ENCODE measurements around the gene SMYD3.

DNA sequence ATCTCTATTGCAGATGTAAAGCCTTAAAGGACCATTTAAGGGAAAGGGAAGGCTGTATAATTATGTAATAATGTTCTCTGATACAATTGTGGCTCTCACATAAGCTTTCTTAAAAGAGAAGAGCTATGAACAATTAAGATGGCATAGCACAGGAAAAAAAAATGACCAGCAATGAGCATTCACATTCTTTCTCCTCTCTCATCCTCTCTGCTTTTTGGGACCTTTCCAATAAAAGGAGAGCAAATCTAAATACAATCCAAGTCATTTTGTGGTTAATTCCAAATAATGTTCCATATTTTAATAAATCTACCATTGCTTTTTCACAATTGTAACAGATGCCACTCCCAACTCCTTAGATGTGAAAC is 23.5 kb downstream of the SMYD3 start:
- TF ChIP-seq POLR2A (IDR thresholded peaks at IDR 0.05) (no peak), POLR2AphosphoS5 (IDR thresholded peaks at IDR 0.05; ENCODE audit: insufficient read depth in 1 of 2, low read depth in 1 of 2) (no peak)
- TF ChIP-seq, protein P1, sequence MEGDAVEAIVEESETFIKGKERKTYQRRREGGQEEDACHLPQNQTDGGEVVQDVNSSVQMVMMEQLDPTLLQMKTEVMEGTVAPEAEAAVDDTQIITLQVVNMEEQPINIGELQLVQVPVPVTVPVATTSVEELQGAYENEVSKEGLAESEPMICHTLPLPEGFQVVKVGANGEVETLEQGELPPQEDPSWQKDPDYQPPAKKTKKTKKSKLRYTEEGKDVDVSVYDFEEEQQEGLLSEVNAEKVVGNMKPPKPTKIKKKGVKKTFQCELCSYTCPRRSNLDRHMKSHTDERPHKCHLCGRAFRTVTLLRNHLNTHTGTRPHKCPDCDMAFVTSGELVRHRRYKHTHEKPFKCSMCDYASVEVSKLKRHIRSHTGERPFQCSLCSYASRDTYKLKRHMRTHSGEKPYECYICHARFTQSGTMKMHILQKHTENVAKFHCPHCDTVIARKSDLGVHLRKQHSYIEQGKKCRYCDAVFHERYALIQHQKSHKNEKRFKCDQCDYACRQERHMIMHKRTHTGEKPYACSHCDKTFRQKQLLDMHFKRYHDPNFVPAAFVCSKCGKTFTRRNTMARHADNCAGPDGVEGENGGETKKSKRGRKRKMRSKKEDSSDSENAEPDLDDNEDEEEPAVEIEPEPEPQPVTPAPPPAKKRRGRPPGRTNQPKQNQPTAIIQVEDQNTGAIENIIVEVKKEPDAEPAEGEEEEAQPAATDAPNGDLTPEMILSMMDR (IDR thresholded peaks at IDR 0.05): no peak
